Heart right ventricle (tissue), 16 donors: ENCODE data around the gene C3orf20. TPM values are rescaled to one million over a fixed set of nuclear protein-coding genes. Genes with fewer than 3 reads are reported as not detected.
A peak's percentile ranks its signal among the peaks of the same experiment; 100 is the strongest.

Source experiments
- ATAC-seq, 8 donors: fragments of 200-7000 bp; cut with Tn5 transposase; one replicate each; pipeline ENCODE4 v1.9.1; 2020; ENCODE audit warnings: mild to moderate bottlenecking in 8 of 8, moderate library complexity in 8 of 8, moderate number of reproducible peaks in 1 of 8
- DNase-seq, 2 donors: peaks; one replicate each; pipeline ENCODE4 v3.0.0-alpha.2; 2020
- H3K27ac ChIP-seq, 10 donors: fragments of 200-600 bp; sonication (generic) in 2 of 10; one replicate each; pipeline versions ENCODE4 v1.5.0 to v1.8.0; 2020 to 2022; ENCODE audit warnings: mild to moderate bottlenecking in 3 of 10
- H3K27me3 ChIP-seq, 7 donors: fragments of 200-600 bp; one replicate each; pipeline ENCODE4 v1.8.0; 2021 to 2022; ENCODE audit warnings: mild to moderate bottlenecking in 2 of 7
- H3K36me3 ChIP-seq, 9 donors: fragments of 200-600 bp; sonication (generic) in 1 of 9; one replicate each; pipeline versions ENCODE4 v1.5.0 to v1.8.0; 2020 to 2022; ENCODE audit warnings: mild to moderate bottlenecking in 2 of 9
- H3K4me1 ChIP-seq, 9 donors: fragments of 200-600 bp; sonication (generic) in 1 of 9; one replicate each; pipeline versions ENCODE4 v1.5.0 to v1.8.0; 2020 to 2022; ENCODE audit warnings: mild to moderate bottlenecking in 4 of 9
- H3K4me3 ChIP-seq, 10 donors: fragments of 200-600 bp; sonication (generic) in 2 of 10; one replicate each; pipeline versions ENCODE4 v1.5.0 to v1.8.0; 2020 to 2022; ENCODE audit warnings: mild to moderate bottlenecking in 7 of 10, moderate library complexity in 2 of 10
- H3K9me3 ChIP-seq, 11 donors: fragments of 200-600 bp in 10 of 11; sonication (generic) in 2 of 11; one replicate each; pipeline versions ENCODE4 v1.5.0 to v1.8.0; 2013 to 2022; ENCODE audit warnings: mild to moderate bottlenecking in 2 of 11, control low read depth in 1 of 11, moderate library complexity in 1 of 11
- WGBS, 2 donors: extraction: QIAGEN DNeasy Blood & Tissue Kit; methylation state at CpG; one replicate each; pipeline ENCODE4 v1.1.7; 2013; ENCODE audit warnings: inconsistent platforms in 1 of 2; 5-methylcytosine and 5-hydroxymethylcytosine counted together
- intact Hi-C, 10 donors: fragments of 100-400 bp; cut with DNase I; formaldehyde crosslinking; loops; one replicate each; pipeline versions ENCODE4 v1.11.1 to v1.14.2; 2022
- polyA plus RNA-seq, 2 donors: library from polyadenylated mRNA; stranded (reverse); fragments of 200-250 nt; gene quantifications; one replicate each; pipeline ENCODE4 v1.2.3, GENCODE V29; 2013
- total RNA-seq, 10 donors: library from RNA; stranded (reverse); fragmentation: NEBNext Ultra II Directional in 3 of 10; extraction: Animal tissue kit (Norgen Biotek cat#: 25700) in 3 of 10; gene quantifications; one replicate each; pipeline versions ENCODE4 v1.2.1 to v1.2.4, GENCODE V29; 2021 to 2023
- TF ChIP-seq, protein P1 (sequence below), 9 donors: fragments of 200-600 bp; sonication (generic) in 2 of 9; IDR thresholded peaks; one replicate each; pipeline versions ENCODE4 v1.5.0 to v1.8.0; 2021 to 2022; ENCODE audit warnings: antibody characterized with exemption in 9 of 9, mild to moderate bottlenecking in 5 of 9, moderate library complexity in 1 of 9
- donor health status: Arrhythmogenic right ventricular cardiomyopathy.
- donor health status: ischemic (EF 13 %, LVEDD 7.1; RV severe dilation, severe dysfunction).
- donor health status: healthy with polysubstance abuse.
- donor health status: DM: no; HTN: yes; CAD: no.
- donor health status: DM: no; HTN: no; CAD: no.
- donor health status: ischemic (EF 25% LVEDD 6.9; RV normal size, moderate dysfunction).
- donor health status: ischemic (EF 25% LVEDD 5.7; RV mildly dilated, moderate dysfunction).
- donor health status: healthy.
- donor health status: DM: yes; HTN: yes; CAD: no.
- donor health status: Ischemic cardiomyopathy.
- donor health status: ischemic (EF 35%, LVEDD 5.7; RV mildly dilated, moderate dysfunction).
- donor health status: nonischemic (EF 11% LVEDD 7.7; RV severe dilation, severe dysfunction).
- donor health status: DM: yes; HTN: yes; CAD: no.
- donor health status: PGD.
- donor health status: ischemic (EF 29% LVEDD 5.4; RV normal size, mild dysfunction).
- donor health status: nonischemic (EF 23%, LVEDD 6.1; RV moderate dilation, normal function).

Gene C3orf20
- total and polyA plus RNA-seq, 12 donors: 0.10 to 0.36 (median 0.16) TPM; not detected in 7

DNA sequence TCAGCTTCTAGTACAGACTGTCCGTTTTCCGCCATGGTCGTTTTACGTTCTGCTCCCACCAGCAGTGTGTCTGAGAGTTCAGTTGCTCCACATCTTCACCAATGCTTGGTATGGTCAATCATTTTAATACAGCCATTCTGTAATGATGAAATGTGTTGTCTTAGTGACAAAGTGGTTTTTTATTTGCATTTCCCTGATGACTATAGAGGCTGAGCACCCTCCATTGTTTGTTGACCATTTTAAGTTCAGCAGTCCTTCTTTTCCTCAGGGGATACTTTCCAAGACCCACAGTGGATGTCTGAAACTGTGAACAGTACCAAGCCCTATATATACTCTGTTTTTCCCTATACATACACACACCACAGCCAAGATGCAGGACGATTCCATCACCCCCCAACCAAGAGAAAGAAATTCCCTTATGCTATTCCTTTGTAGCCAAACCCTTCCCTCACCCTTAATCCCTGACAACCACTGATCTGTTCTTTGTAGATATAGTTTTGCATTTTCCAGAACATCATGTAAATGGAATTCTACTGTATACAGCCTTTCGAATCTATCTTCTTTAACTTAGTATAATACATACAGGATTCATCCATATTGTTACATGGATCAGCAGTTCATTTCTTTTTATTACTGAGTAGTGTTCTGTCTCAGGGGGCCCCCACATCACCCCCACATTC, 55.9 kb downstream of the C3orf20 start:
- Histone ChIP-seq H3K9me3 (peaks cover 0 to 3% (median 0%) of the 10 kb centered on the region in 11 donors), H3K27ac (no peak overlapping the region), H3K36me3 (no peaks in the 10 kb centered on the region), H3K4me1 (peaks cover 1 to 16% (median 12%) of the 10 kb centered on the region in 9 donors), H3K27me3 (no peaks in the 10 kb centered on the region), H3K4me3 (no peak overlapping the region)
- DNase-seq (no peak), ATAC-seq (no peak)
- intact Hi-C loops: no loop called here
- 86 to 91% methylated on average over 6 of the region's 6 CpGs for WGBS, 2 donors
- TF ChIP-seq, protein P1, sequence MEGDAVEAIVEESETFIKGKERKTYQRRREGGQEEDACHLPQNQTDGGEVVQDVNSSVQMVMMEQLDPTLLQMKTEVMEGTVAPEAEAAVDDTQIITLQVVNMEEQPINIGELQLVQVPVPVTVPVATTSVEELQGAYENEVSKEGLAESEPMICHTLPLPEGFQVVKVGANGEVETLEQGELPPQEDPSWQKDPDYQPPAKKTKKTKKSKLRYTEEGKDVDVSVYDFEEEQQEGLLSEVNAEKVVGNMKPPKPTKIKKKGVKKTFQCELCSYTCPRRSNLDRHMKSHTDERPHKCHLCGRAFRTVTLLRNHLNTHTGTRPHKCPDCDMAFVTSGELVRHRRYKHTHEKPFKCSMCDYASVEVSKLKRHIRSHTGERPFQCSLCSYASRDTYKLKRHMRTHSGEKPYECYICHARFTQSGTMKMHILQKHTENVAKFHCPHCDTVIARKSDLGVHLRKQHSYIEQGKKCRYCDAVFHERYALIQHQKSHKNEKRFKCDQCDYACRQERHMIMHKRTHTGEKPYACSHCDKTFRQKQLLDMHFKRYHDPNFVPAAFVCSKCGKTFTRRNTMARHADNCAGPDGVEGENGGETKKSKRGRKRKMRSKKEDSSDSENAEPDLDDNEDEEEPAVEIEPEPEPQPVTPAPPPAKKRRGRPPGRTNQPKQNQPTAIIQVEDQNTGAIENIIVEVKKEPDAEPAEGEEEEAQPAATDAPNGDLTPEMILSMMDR (IDR thresholded peaks at IDR 0.05): no peak

DNA sequence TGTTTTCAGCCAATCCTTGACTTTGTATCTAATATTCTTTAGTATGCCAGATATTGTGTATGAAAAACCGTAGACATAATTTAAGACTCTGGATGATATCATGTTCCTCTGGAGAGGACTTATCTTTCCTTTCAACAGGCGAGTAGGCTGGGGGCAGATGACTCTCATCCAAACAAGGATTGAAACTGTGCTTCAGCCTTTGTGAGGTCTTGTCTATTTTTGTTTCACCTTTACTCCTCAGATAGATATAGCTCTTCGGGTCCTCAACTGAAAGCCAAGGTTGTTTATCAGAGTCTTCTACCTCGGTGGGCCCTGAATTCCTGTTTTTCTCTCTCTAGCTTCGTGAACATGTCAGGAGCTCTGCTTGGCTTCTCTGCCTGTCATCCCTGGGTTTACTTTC, 66.0 kb downstream of the C3orf20 start:
- H3K9me3 ChIP-seq: peaks cover 0 to 28% (median 10%) of the 10 kb centered on the region in 11 donors
- DNase-seq (no peak), ATAC-seq (peak in 7 of 8 donors; percentile 23 to 88 (median 70))
- TF ChIP-seq, protein P1 (IDR thresholded peaks at IDR 0.05): no peak
- H3K27me3 ChIP-seq: peaks cover 0 to 6% (median 0%) of the 10 kb centered on the region in 7 donors
- H3K4me3 ChIP-seq: no peak overlapping the region
- intact Hi-C loops: no loop called here
- H3K4me1 ChIP-seq: no peaks in the 10 kb centered on the region
- no peaks in the 10 kb centered on the region for H3K36me3 ChIP-seq
- H3K27ac ChIP-seq: peak overlapping the region in 4 of 10 donors; percentile 34 to 44 (median 40)
- WGBS, 2 donors: 26% methylated on average over 5 of the region's 5 CpGs

DNA sequence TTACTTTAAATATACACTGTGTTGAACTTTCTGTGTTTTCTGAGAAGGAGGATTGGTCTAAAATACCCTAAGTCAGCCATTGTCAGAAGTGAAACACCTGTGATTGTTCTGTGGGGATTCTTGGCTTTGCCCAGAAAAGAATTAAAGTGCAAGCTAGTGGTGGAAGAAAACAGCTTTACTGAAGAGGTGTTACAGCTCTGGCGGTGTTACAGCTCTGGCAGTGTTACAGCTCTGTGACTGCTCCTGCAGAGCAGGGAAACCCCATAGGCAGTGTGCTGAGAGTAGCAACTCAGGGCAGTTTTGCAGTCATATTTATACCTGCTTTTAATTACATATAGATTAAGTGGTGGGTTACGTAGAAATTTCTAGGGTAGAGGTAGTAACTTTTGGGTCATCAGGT, 66.6 kb downstream of the C3orf20 start:
- Histone ChIP-seq H3K36me3 (no peaks in the 10 kb centered on the region), H3K9me3 (peaks cover 0 to 28% (median 10%) of the 10 kb centered on the region in 11 donors), H3K4me1 (no peaks in the 10 kb centered on the region), H3K4me3 (no peak overlapping the region), H3K27ac (peak overlapping the region in 4 of 10 donors; percentile 34 to 44 (median 40)), H3K27me3 (peaks cover 0 to 6% (median 0%) of the 10 kb centered on the region in 7 donors)
- ATAC-seq (peak in 3 of 8 donors; percentile 62 to 67 (median 65)), DNase-seq (no peak)
- TF ChIP-seq, protein P1 (IDR thresholded peaks at IDR 0.05): no peak
- WGBS, 2 donors: 65 to 73% methylated on average over 2 of the region's 2 CpGs
- intact Hi-C loops: no loop called here

DNA sequence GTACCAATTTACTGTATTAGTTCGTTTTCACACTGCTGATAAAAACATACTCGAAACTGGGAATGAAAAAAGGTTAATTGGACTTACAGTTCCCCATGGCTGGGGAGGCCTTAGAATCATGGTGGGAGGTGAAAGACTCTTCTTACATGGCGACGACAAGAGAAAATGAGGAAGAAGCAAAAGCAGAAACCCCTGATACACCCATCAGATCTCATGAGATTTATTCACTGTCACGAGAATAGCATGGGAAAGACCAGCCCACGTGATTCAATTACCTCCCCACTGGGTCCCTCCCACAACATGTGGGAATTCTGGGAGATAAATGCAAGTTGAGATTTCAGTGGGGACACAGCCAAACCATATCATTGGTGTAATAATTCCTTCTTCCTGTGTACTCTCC, 69.6 kb downstream of the C3orf20 start:
- Histone ChIP-seq H3K4me1 (no peaks in the 10 kb centered on the region), H3K36me3 (no peaks in the 10 kb centered on the region), H3K4me3 (no peak overlapping the region), H3K9me3 (peaks cover 0 to 19% (median 5%) of the 10 kb centered on the region in 11 donors), H3K27ac (no peak overlapping the region), H3K27me3 (peaks cover 0 to 6% (median 0%) of the 10 kb centered on the region in 7 donors)
- ATAC-seq (no peak), DNase-seq (no peak)
- intact Hi-C loops: no loop called here
- WGBS, 2 donors: 63 to 65% methylated on average over 6 of the region's 6 CpGs
- TF ChIP-seq, protein P1 (IDR thresholded peaks at IDR 0.05): no peak
